HUES64 (cell line): ENCODE results near the gene ADAP1.

Experiments used
- H3K27ac ChIP-seq: 2 replicates; pipeline ENCODE4 v1.7.0; 2013; ENCODE audit warnings: low read depth, low read length, inconsistent platforms
- H3K27me3 ChIP-seq: 2 replicates; pipeline ENCODE4 v1.6.1; 2013; ENCODE audit warnings: mild to moderate bottlenecking, low read length; ENCODE audit not compliant: insufficient read depth
- H3K36me3 ChIP-seq: 2 replicates; pipeline ENCODE4 v1.6.1; 2013; ENCODE audit warnings: mild to moderate bottlenecking, low read length; ENCODE audit not compliant: insufficient read depth
- H3K4me1 ChIP-seq: 2 replicates; pipeline ENCODE4 v1.6.1; 2013; ENCODE audit warnings: mild to moderate bottlenecking, low read length, moderate library complexity; ENCODE audit not compliant: insufficient read depth
- H3K4me3 ChIP-seq: 2 replicates; pipeline ENCODE4 v1.5.1; 2013; ENCODE audit warnings: mild to moderate bottlenecking, low read length, moderate library complexity
- H3K9ac ChIP-seq: 2 replicates; pipeline ENCODE4 v1.6.1; 2013; ENCODE audit warnings: mild to moderate bottlenecking, low read depth, low read length
- H3K9me3 ChIP-seq: 2 replicates; pipeline ENCODE4 v1.6.1; 2013; ENCODE audit warnings: low read depth, low read length; ENCODE audit not compliant: insufficient read depth
- WGBS: fragments of 150-250, 120-280 bp; methylation state at CpG from one replicate; pipeline ENCODE4 v1.1.7; 2013; ENCODE audit warnings: missing lambda C conversion rate; 5-methylcytosine and 5-hydroxymethylcytosine counted together

The ADAP1 gene

GRCh38 chr7:979151-979550 lies 24.7 kb upstream of the ADAP1 start:
- Histone ChIP-seq H3K4me1 (peaks cover 4% of the 10 kb centered on the region), H3K27ac (no peak overlapping the region)
- WGBS: 93% methylated on average over 16 of the region's 16 CpGs

GRCh38 chr7:978416-979091 lies 24.1 kb upstream of the ADAP1 start:
- Histone ChIP-seq H3K4me1 (peaks cover 4% of the 10 kb centered on the region), H3K9ac (no peak overlapping the region), H3K9me3 (no peaks in the 10 kb centered on the region), H3K27ac (no peak overlapping the region), H3K4me3 (no peak overlapping the region), H3K36me3 (no peaks in the 10 kb centered on the region), H3K27me3 (no peaks in the 10 kb centered on the region)
- WGBS: 92% methylated on average over 24 of the region's 24 CpGs

More at GRCh38 chr7:979151-979550, 24.7 kb upstream of the ADAP1 start:
- Histone ChIP-seq H3K36me3 (no peaks in the 10 kb centered on the region), H3K27me3 (no peaks in the 10 kb centered on the region), H3K9me3 (no peaks in the 10 kb centered on the region), H3K4me3 (no peak overlapping the region), H3K9ac (no peak overlapping the region)

GRCh38 chr7:978049-978346 lies 23.5 kb upstream of the ADAP1 start:
- WGBS: 88% methylated on average over 7 of the region's 7 CpGs
- Histone ChIP-seq H3K36me3 (peaks cover 3% of the 10 kb centered on the region), H3K4me3 (no peak overlapping the region), H3K27ac (no peak overlapping the region; the same call in 1 of the 2 replicates), H3K9me3 (no peaks in the 10 kb centered on the region), H3K27me3 (no peaks in the 10 kb centered on the region), H3K9ac (no peak overlapping the region), H3K4me1 (peaks cover 4% of the 10 kb centered on the region)

GRCh38 chr7:977326-978048 lies 23.0 kb upstream of the ADAP1 start:
- Histone ChIP-seq H3K36me3 (peaks cover 8% of the 10 kb centered on the region), H3K27ac (no peak overlapping the region; the same call in 1 of the 2 replicates)

GRCh38 chr7:976901-977325 lies 22.4 kb upstream of the ADAP1 start:
- Histone ChIP-seq H3K4me1 (peaks cover 4% of the 10 kb centered on the region), H3K27ac (no peak overlapping the region), H3K9me3 (no peaks in the 10 kb centered on the region), H3K27me3 (no peaks in the 10 kb centered on the region), H3K4me3 (no peak overlapping the region), H3K9ac (no peak overlapping the region), H3K36me3 (peaks cover 14% of the 10 kb centered on the region)
- 91% methylated on average over 19 of the region's 19 CpGs for WGBS

More at GRCh38 chr7:977326-978048, 23.0 kb upstream of the ADAP1 start:
- Histone ChIP-seq H3K9me3 (no peaks in the 10 kb centered on the region), H3K4me3 (no peak overlapping the region), H3K9ac (no peak overlapping the region), H3K4me1 (peaks cover 4% of the 10 kb centered on the region), H3K27me3 (no peaks in the 10 kb centered on the region)
- WGBS: 88% methylated on average over 19 of the region's 19 CpGs

GRCh38 chr7:975702-976473 lies 21.4 kb upstream of the ADAP1 start:
- H3K36me3 ChIP-seq: peaks cover 22% of the 10 kb centered on the region
- no peaks in the 10 kb centered on the region for H3K9me3 ChIP-seq
- peak overlapping the region; percentile 98 for H3K4me3 ChIP-seq
- no peaks in the 10 kb centered on the region for H3K27me3 ChIP-seq
- WGBS: 56% methylated on average over 28 of the region's 28 CpGs
- H3K4me1 ChIP-seq: peaks cover 4% of the 10 kb centered on the region
- no peak overlapping the region for H3K9ac ChIP-seq
- H3K27ac ChIP-seq: no peak overlapping the region

GRCh38 chr7:974820-975681 lies 20.6 kb upstream of the ADAP1 start, which contains the start of gene COX19:
COX19 (minus strand) TSS chr7:975549; CDS start chr7:975509, 40 bp downstream.
- WGBS: under 1% methylated on average over 78 of the region's 78 CpGs
- Histone ChIP-seq H3K27me3 (no peaks in the 10 kb centered on the region), H3K9ac (peak within 1 kb of the TSS; percentile 94), H3K9me3 (no peaks in the 10 kb centered on the region), H3K27ac (peak within 1 kb of the TSS; percentile 89), H3K4me1 (peaks cover 4% of the 10 kb centered on the region), H3K36me3 (peaks cover 25% of the 10 kb centered on the region), H3K4me3 (peak within 1 kb of the TSS; percentile 98)

GRCh38 chr7:974172-974571 lies 19.7 kb upstream of the ADAP1 start:
- Histone ChIP-seq H3K27me3 (no peaks in the 10 kb centered on the region), H3K27ac (no peak overlapping the region), H3K9ac (peak overlapping the region; percentile 94; the same call in 1 of the 2 replicates), H3K36me3 (peaks cover 31% of the 10 kb centered on the region), H3K4me1 (peaks cover 4% of the 10 kb centered on the region), H3K9me3 (no peaks in the 10 kb centered on the region), H3K4me3 (peak overlapping the region; percentile 98)
- 71% methylated on average over 6 of the region's 7 CpGs for WGBS

GRCh38 chr7:973312-973711 lies 18.8 kb upstream of the ADAP1 start:
- Histone ChIP-seq H3K4me1 (peaks cover 4% of the 10 kb centered on the region), H3K9me3 (no peaks in the 10 kb centered on the region), H3K27ac (no peak overlapping the region), H3K9ac (no peak overlapping the region), H3K27me3 (no peaks in the 10 kb centered on the region), H3K4me3 (no peak overlapping the region), H3K36me3 (peaks cover 39% of the 10 kb centered on the region)
- WGBS: 95% methylated on average over 9 of the region's 9 CpGs

- Histone ChIP-seq H3K4me3 (no peak overlapping the region), H3K36me3 (peaks cover 44% of the 10 kb centered on the region), H3K4me1 (peaks cover 4% of the 10 kb centered on the region), H3K27me3 (no peaks in the 10 kb centered on the region), H3K9ac (no peak overlapping the region), H3K27ac (no peak overlapping the region), H3K9me3 (no peaks in the 10 kb centered on the region)
- WGBS: 94% methylated on average over 10 of the region's 10 CpGs
Observed at GRCh38 chr7:972676-973309, 18.3 kb upstream of the ADAP1 start.
